Measurements from ENCODE around the gene CACNA1I.

GRCh38 chr22:39628563-39629080 lies 58.1 kb downstream of the CACNA1I start:
- TF ChIP-seq SP1 (IDR thresholded peaks at IDR 0.05) (no peak), SUZ12 (IDR thresholded peaks at IDR 0.05) (no peak), BHLHE40 (IDR thresholded peaks at IDR 0.05; ENCODE audit: borderline replicate concordance) (no peak), FOXK2 (IDR thresholded peaks at IDR 0.05) (no peak), ARNT (IDR thresholded peaks at IDR 0.05) (no peak), HDGF (IDR thresholded peaks at IDR 0.05; ENCODE audit: borderline replicate concordance) (no peak), FOXM1 (IDR thresholded peaks at IDR 0.05; ENCODE audit: borderline replicate concordance) (no peak)
